GM23338 (cell line): ENCODE measurements around the gene AHNAK2. TPM values are rescaled to one million over a fixed set of nuclear protein-coding genes. Genes with fewer than 3 reads are reported as not detected.

Source experiments
- ATAC-seq: fragments of 200-7000 bp; cut with Tn5 transposase; 3 replicates; pipeline ENCODE4 v1.9.1; 2020
- DNase-seq: peaks from one replicate; pipeline ENCODE4 v3.0.0-alpha.2; 2015; ENCODE audit warnings: low spot score
- H2AFZ ChIP-seq: fragments of 200-600 bp; sonication (generic); 2 replicates; pipeline ENCODE4 v1.8.0; 2016; ENCODE audit warnings: antibody characterized with exemption, mild to moderate bottlenecking, moderate library complexity
- H3F3A ChIP-seq: fragments of 200-600 bp; sonication (generic); replicated peaks from 2 replicates; pipeline ENCODE4 v1.8.0; 2017; ENCODE audit warnings: antibody characterized with exemption, mixed run types, low read depth
- H3K27ac ChIP-seq: fragments of 200-600 bp; sonication (generic); 2 replicates; pipeline ENCODE4 v1.6.1; 2016; ENCODE audit warnings: low read depth
- H3K27me3 ChIP-seq: fragments of 200-600 bp; sonication (generic); 2 replicates; pipeline ENCODE4 v1.8.0; 2016; ENCODE audit warnings: mild to moderate bottlenecking, mixed run types, moderate library complexity; ENCODE audit not compliant: insufficient read depth
- H3K36me3 ChIP-seq: fragments of 200-600 bp; sonication (generic); 2 replicates; pipeline ENCODE4 v1.8.0; 2016; ENCODE audit warnings: mild to moderate bottlenecking; ENCODE audit not compliant: insufficient read depth
- H3K4me1 ChIP-seq: fragments of 200-600 bp; sonication (generic); 2 replicates; pipeline ENCODE4 v1.8.0; 2016; ENCODE audit warnings: mild to moderate bottlenecking, moderate library complexity; ENCODE audit not compliant: insufficient read depth
- H3K4me2 ChIP-seq: fragments of 200-600 bp; sonication (generic); 2 replicates; pipeline ENCODE4 v1.7.1; 2017; ENCODE audit warnings: mixed run types
- H3K4me3 ChIP-seq: fragments of 200-600 bp; sonication (generic); 2 replicates; pipeline ENCODE4 v1.6.1; 2016; ENCODE audit warnings: mixed run types
- H3K79me2 ChIP-seq: fragments of 200-600 bp; sonication (generic); replicated peaks from 2 replicates; pipeline ENCODE4 v1.8.0; 2017; ENCODE audit warnings: mild to moderate bottlenecking; ENCODE audit not compliant: insufficient read depth
- H3K9me2 ChIP-seq: fragments of 200-600 bp; sonication (generic); 2 replicates; pipeline ENCODE4 v1.8.0; 2017; ENCODE audit not compliant: insufficient read depth
- H4K20me1 ChIP-seq: fragments of 200-600 bp; sonication (generic); replicated peaks from 2 replicates; pipeline ENCODE4 v1.8.0; 2017; ENCODE audit warnings: mild to moderate bottlenecking; ENCODE audit not compliant: insufficient read depth
- H3K27ac Mint-ChIP-seq: 2 replicates; pipeline ENCODE4 v1.8.0; 2020; ENCODE audit warnings: inconsistent platforms, mild to moderate bottlenecking, moderate library complexity, mixed read lengths
- H3K27me3 Mint-ChIP-seq: 3 replicates; pipeline ENCODE4 v1.8.0; 2022; ENCODE audit warnings: low read depth, mild to moderate bottlenecking, moderate library complexity, mixed read lengths, inconsistent platforms; ENCODE audit not compliant: insufficient read depth, poor library complexity
- H3K36me3 Mint-ChIP-seq: 3 replicates; pipeline ENCODE4 v1.8.0; 2021; ENCODE audit warnings: low read depth, mild to moderate bottlenecking, inconsistent platforms, moderate library complexity, mixed read lengths
- H3K4me1 Mint-ChIP-seq: 3 replicates; pipeline ENCODE4 v1.8.0; 2020; ENCODE audit warnings: mild to moderate bottlenecking, inconsistent platforms, mixed read lengths
- H3K4me3 Mint-ChIP-seq: 3 replicates; pipeline ENCODE4 v1.8.0; 2021; ENCODE audit warnings: moderate library complexity, mild to moderate bottlenecking, inconsistent platforms, mixed read lengths
- H3K9me3 Mint-ChIP-seq: 3 replicates; pipeline ENCODE4 v1.8.0; 2020; ENCODE audit warnings: moderate library complexity, mild to moderate bottlenecking, inconsistent platforms, mixed read lengths
- CREB1 ChIP-seq: fragments of 250-450 bp; sonication (Bioruptor Pico); IDR thresholded peaks from 2 replicates; pipeline ENCODE4 v1.5.0; 2020; ENCODE audit warnings: low read depth, mild to moderate bottlenecking, moderate library complexity
- CTCF ChIP-seq, 2 experiments: fragments of 200-600 bp in 1 of 2; sonication (generic) in 1 of 2; conservative IDR thresholded peaks; 2 replicates each; pipeline versions ENCODE4 v1.5.1 to v1.6.1; 2016 to 2017; ENCODE audit warnings: antibody characterized with exemption in 2 of 2, low read depth in 2 of 2, mild to moderate bottlenecking in 2 of 2, moderate library complexity in 1 of 2
- EZH2 ChIP-seq: fragments of 200-600 bp; sonication (generic); IDR thresholded peaks from one replicate; pipeline ENCODE4 v1.8.0; 2017; ENCODE audit warnings: antibody characterized with exemption, mild to moderate bottlenecking, low read depth; ENCODE audit not compliant: unreplicated experiment
- EZH2phosphoT487 ChIP-seq: fragments of 200-600 bp; sonication (generic); IDR thresholded peaks from one replicate; pipeline ENCODE4 v1.8.1; 2018; ENCODE audit warnings: antibody characterized with exemption; ENCODE audit not compliant: unreplicated experiment
- JUNB ChIP-seq: IDR thresholded peaks from one replicate; pipeline ENCODE4 v1.6.1; 2016; ENCODE audit warnings: antibody characterized with exemption; ENCODE audit not compliant: unreplicated experiment
- NANOG ChIP-seq: IDR thresholded peaks from 2 replicates; pipeline ENCODE4 v1.6.1; 2016; ENCODE audit warnings: antibody characterized with exemption, borderline replicate concordance
- POLR2AphosphoS5 ChIP-seq: IDR thresholded peaks from 2 replicates; pipeline ENCODE4 v1.6.1; 2016; ENCODE audit warnings: antibody characterized with exemption, low read depth
- REST ChIP-seq: IDR thresholded peaks from one replicate; pipeline ENCODE4 v1.6.1; 2018; ENCODE audit warnings: antibody characterized with exemption; ENCODE audit not compliant: unreplicated experiment
- STAT1 ChIP-seq: IDR thresholded peaks from one replicate; pipeline ENCODE4 v1.6.1; 2016; ENCODE audit warnings: antibody characterized with exemption; ENCODE audit not compliant: unreplicated experiment
- ZNF114 ChIP-seq: fragments of 250-450 bp; sonication (Bioruptor Pico); IDR thresholded peaks from 2 replicates; pipeline ENCODE4 v1.5.0; 2020; ENCODE audit warnings: mild to moderate bottlenecking, moderate library complexity
- ZNF331 ChIP-seq: fragments of 250-450 bp; sonication (Bioruptor Pico); IDR thresholded peaks from 2 replicates; pipeline ENCODE4 v1.5.0; 2020; ENCODE audit warnings: low read depth, mild to moderate bottlenecking, moderate library complexity
- ZNF462 ChIP-seq: fragments of 250-450 bp; sonication (Bioruptor Pico); IDR thresholded peaks from 2 replicates; pipeline ENCODE4 v1.5.0; 2020; ENCODE audit warnings: mild to moderate bottlenecking, moderate library complexity
- polyA plus RNA-seq: library from polyadenylated mRNA; unstranded; fragments of >200 nt; fragmentation: Nextera tagmentation; extraction: Ambion mirVana; gene quantifications from 2 replicates; pipeline ENCODE4 v1.2.1, GENCODE V29; 2016
- total RNA-seq: library from RNA; depleted of rRNA; stranded (reverse); fragments of >200 nt; shearing (Covaris generic); gene quantifications from 2 replicates; pipeline ENCODE4 v1.2.3, GENCODE V29; 2014
- TF ChIP-seq, protein P1 (sequence below): IDR thresholded peaks from 2 replicates; pipeline ENCODE4 v1.6.1; 2016; ENCODE audit warnings: antibody characterized with exemption

AHNAK2 gene
- total and polyA plus RNA-seq, 2 experiments from 2014 or later, result 1.1 to 2.6 TPM

- Mint-ChIP-seq H3K36me3 (no peaks in the 10 kb centered on the region), H3K4me3 (peak overlapping the region; percentile 68), H3K27me3 (peaks cover 15% of the 10 kb centered on the region), H3K4me1 (peaks cover 10% of the 10 kb centered on the region; the same call in 2 of the 3 replicates), H3K9me3 (no peaks in the 10 kb centered on the region), H3K27ac (no peak overlapping the region)
- Histone ChIP-seq H3K4me1 (peaks cover 13% of the 10 kb centered on the region; the same call in 1 of the 2 replicates), H3K36me3 (no peaks in the 10 kb centered on the region), H3K27ac (no peak overlapping the region), H4K20me1 (no peaks in the 10 kb centered on the region), H3K27me3 (no peaks in the 10 kb centered on the region), H3F3A (no peaks in the 10 kb centered on the region), H3K4me2 (peak overlapping the region; percentile 89), H3K4me3 (peak overlapping the region; percentile 61), H3K9me2 (no peaks in the 10 kb centered on the region), H2AFZ (peak overlapping the region; percentile 97), H3K79me2 (no peaks in the 10 kb centered on the region)
- DNase-seq, result peak; percentile 73
- ATAC-seq, result peak; percentile 73
- TF ChIP-seq ZNF462, result no peak
- no peak for TF ChIP-seq STAT1
- TF ChIP-seq REST, result no peak
- no peak for TF ChIP-seq NANOG
- no peak for TF ChIP-seq POLR2AphosphoS5
- no peak for TF ChIP-seq ZNF114 (CRISPR knock-in tag)
- no peak for TF ChIP-seq JUNB
- no peak for TF ChIP-seq CTCF (conservative IDR thresholded peaks at IDR 0.05; ENCODE audit: low read depth in 2 of 2)
- TF ChIP-seq CREB1 (CRISPR knock-in tag), result no peak
- TF ChIP-seq EZH2, result no peak
- TF ChIP-seq ZNF331 (CRISPR knock-in tag), result no peak
- TF ChIP-seq, protein P1, sequence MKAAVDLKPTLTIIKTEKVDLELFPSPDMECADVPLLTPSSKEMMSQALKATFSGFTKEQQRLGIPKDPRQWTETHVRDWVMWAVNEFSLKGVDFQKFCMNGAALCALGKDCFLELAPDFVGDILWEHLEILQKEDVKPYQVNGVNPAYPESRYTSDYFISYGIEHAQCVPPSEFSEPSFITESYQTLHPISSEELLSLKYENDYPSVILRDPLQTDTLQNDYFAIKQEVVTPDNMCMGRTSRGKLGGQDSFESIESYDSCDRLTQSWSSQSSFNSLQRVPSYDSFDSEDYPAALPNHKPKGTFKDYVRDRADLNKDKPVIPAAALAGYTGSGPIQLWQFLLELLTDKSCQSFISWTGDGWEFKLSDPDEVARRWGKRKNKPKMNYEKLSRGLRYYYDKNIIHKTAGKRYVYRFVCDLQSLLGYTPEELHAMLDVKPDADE, result no peak
- TF ChIP-seq EZH2phosphoT487, result no peak
These were observed 10.0 kb downstream of the AHNAK2 start for GRCh38 chr14:104968153-104968527.
